CD4-positive, alpha-beta T cell (primary cell): ENCODE results near the gene MCOLN1. TPM values are rescaled to one million over a fixed set of nuclear protein-coding genes. Genes with fewer than 3 reads are reported as not detected.

Source experiments
- ATAC-seq: fragments of 200-7000 bp; cut with Tn5 transposase; one replicate; pipeline ENCODE4 v1.10.0; 2022; ENCODE audit warnings: mild to moderate bottlenecking; ENCODE audit not compliant: poor library complexity
- CTCF ChIA-PET: fragments of 350-600 bp; sonication (Branson Sonifier 250); formaldehyde crosslinking; loops from one replicate; lab custom pipeline; 2021; ENCODE audit warnings: antibody characterized with exemption, inconsistent platforms; lab: Charles Lee
- POLR2A ChIA-PET: fragments of 350-600 bp; sonication (Branson Sonifier 250); formaldehyde crosslinking; loops from one replicate; lab custom pipeline; 2021; ENCODE audit warnings: antibody characterized with exemption, inconsistent platforms; lab: Charles Lee
- DNase-seq, 14 experiments: peaks; one replicate each; pipeline ENCODE4 v3.0.0-alpha.2; 2013 to 2020; ENCODE audit warnings: mixed read lengths in 2 of 14
- H3K27ac ChIP-seq, 2 donors: one replicate each; pipeline versions ENCODE4 v1.5.1 to v1.7.0; 2013; ENCODE audit warnings: low read length in 2 of 2, low read depth in 1 of 2, mild to moderate bottlenecking in 1 of 2
- H3K27me3 ChIP-seq, 2 experiments: 1 replicate in 1 of 2; 2 replicates in 1 of 2; pipeline versions ENCODE4 v1.6.1 to v1.7.0; 2013; ENCODE audit warnings: low read length in 2 of 2, control low read depth in 1 of 2, mild to moderate bottlenecking in 1 of 2, moderate library complexity in 1 of 2; ENCODE audit not compliant: insufficient read depth in 2 of 2, control insufficient read depth in 1 of 2
- H3K36me3 ChIP-seq: one replicate; pipeline ENCODE4 v1.6.1; 2013; ENCODE audit warnings: low read length, control low read depth; ENCODE audit not compliant: insufficient read depth
- H3K4me1 ChIP-seq: one replicate; pipeline ENCODE4 v1.6.1; 2013; ENCODE audit warnings: low read length, control low read depth; ENCODE audit not compliant: insufficient read depth
- H3K4me3 ChIP-seq: one replicate; pipeline ENCODE4 v1.5.1; 2013; ENCODE audit warnings: mild to moderate bottlenecking, low read length, moderate library complexity
- H3K9me3 ChIP-seq, 2 experiments: 1 replicate in 1 of 2; 2 replicates in 1 of 2; pipeline versions ENCODE4 v1.6.1 to v1.7.0; 2013; ENCODE audit warnings: low read length in 2 of 2, mild to moderate bottlenecking in 2 of 2, control low read depth in 1 of 2, moderate library complexity in 1 of 2; ENCODE audit not compliant: control insufficient read depth in 1 of 2, insufficient read depth in 1 of 2
- H3K27ac Mint-ChIP-seq: one replicate; pipeline ENCODE4 v1.8.0; 2020; ENCODE audit warnings: mixed read lengths
- H3K27me3 Mint-ChIP-seq: one replicate; pipeline ENCODE4 v1.8.0; 2021; ENCODE audit warnings: mixed read lengths
- H3K36me3 Mint-ChIP-seq: one replicate; pipeline ENCODE4 v1.8.0; 2021; ENCODE audit warnings: low read depth, mixed read lengths
- H3K4me1 Mint-ChIP-seq: one replicate; pipeline ENCODE4 v1.8.0; 2021; ENCODE audit warnings: low read depth, mixed read lengths
- H3K4me3 Mint-ChIP-seq: one replicate; pipeline ENCODE4 v1.8.0; 2020; ENCODE audit warnings: mild to moderate bottlenecking, mixed read lengths
- H3K9me3 Mint-ChIP-seq: one replicate; pipeline ENCODE4 v1.8.0; 2020; ENCODE audit warnings: mixed read lengths
- CTCF ChIP-seq: fragments of 200-600 bp; IDR thresholded peaks from one replicate; pipeline ENCODE4 v1.8.0; 2022; ENCODE audit warnings: antibody characterized with exemption, mild to moderate bottlenecking
- intact Hi-C, 2 experiments: fragments of 100-400 bp; cut with DNase I in 1 of 2; cut with micrococcal nuclease in 1 of 2; formaldehyde crosslinking; loops; one replicate each; pipeline versions ENCODE4 v1.15.1 to v1.9.0; 2023 to 2025; cut with DNase I, micrococcal nuclease
- total RNA-seq, 174 experiments: library from RNA in 2 of 174; stranded (reverse) in 2 of 174; gene quantifications; one replicate each; pipeline ENCODE4 v1.2.3 and lab custom pipeline; 2021 to 2026

Gene MCOLN1
- total RNA-seq, 2 experiments from 2014 or later: 7.9 to 8.8 TPM

GRCh38 chr19:7507884-7508283 lies 14.5 kb upstream of the MCOLN1 start:
- peaks cover 19% of the 10 kb centered on the region for H3K4me1 ChIP-seq
- Mint-ChIP-seq H3K36me3 (no peaks in the 10 kb centered on the region), H3K4me1 (peaks cover 16% of the 10 kb centered on the region), H3K9me3 (peaks cover 5% of the 10 kb centered on the region), H3K27me3 (peaks cover 42% of the 10 kb centered on the region), H3K4me3 (no peak overlapping the region), H3K27ac (no peak overlapping the region)
- ATAC-seq: no peak
- H3K36me3 ChIP-seq: no peaks in the 10 kb centered on the region
- intact Hi-C loops: no loop called here
- H3K4me3 ChIP-seq: no peak overlapping the region
- DNase-seq: peak in 2 of 14 experiments; percentile 56 to 70
- ChIA-PET CTCF (interaction anchor here (0.6 kb wide), 1 partner anchor 1774 kb away, joined by 4 read pairs; no protein-coding TSS in a partner anchor), POLR2A (no interaction called here)
- peaks cover 0 to 17% of the 10 kb centered on the region in 2 experiments for H3K9me3 ChIP-seq
- no peak overlapping the region for H3K27ac ChIP-seq
- no peak for TF ChIP-seq CTCF
- H3K27me3 ChIP-seq: peaks cover 15 to 16% of the 10 kb centered on the region in 2 experiments

GRCh38 chr19:7509625-7510024 lies 12.8 kb upstream of the MCOLN1 start:
- TF ChIP-seq CTCF: no peak
- POLR2A ChIA-PET: no interaction called here

GRCh38 chr19:7512400-7512851 lies 10.0 kb upstream of the MCOLN1 start:
- peaks cover 14% of the 10 kb centered on the region for H3K4me1 ChIP-seq
- no peaks in the 10 kb centered on the region for H3K36me3 ChIP-seq
- DNase-seq (no peak), ATAC-seq (no peak)
- Mint-ChIP-seq H3K27ac (no peak overlapping the region), H3K4me3 (no peak overlapping the region), H3K9me3 (peaks cover 5% of the 10 kb centered on the region), H3K27me3 (peaks cover 47% of the 10 kb centered on the region), H3K4me1 (peaks cover 15% of the 10 kb centered on the region), H3K36me3 (no peaks in the 10 kb centered on the region)
- POLR2A ChIA-PET: interaction anchor here (0.9 kb wide), 1 partner anchor 10 kb away, joined by 3 read pairs; the partner anchor contains the start of gene MCOLN1
- no peak overlapping the region for H3K4me3 ChIP-seq
- H3K27me3 ChIP-seq: peaks cover 5 to 8% of the 10 kb centered on the region in 2 experiments
- CTCF ChIA-PET: no interaction called here
- intact Hi-C loops: no loop called here
- H3K9me3 ChIP-seq: no peaks in the 10 kb centered on the region
- no peak for TF ChIP-seq CTCF
- H3K27ac ChIP-seq: no peak overlapping the region

More at GRCh38 chr19:7509625-7510024, 12.8 kb upstream of the MCOLN1 start:
- Histone ChIP-seq H3K36me3 (no peaks in the 10 kb centered on the region), H3K4me1 (peaks cover 19% of the 10 kb centered on the region), H3K4me3 (no peak overlapping the region), H3K27me3 (peaks cover 11 to 12% of the 10 kb centered on the region in 2 experiments), H3K9me3 (peaks cover 0 to 17% of the 10 kb centered on the region in 2 experiments), H3K27ac (no peak overlapping the region)
- CTCF ChIA-PET: no interaction called here
- ATAC-seq (no peak), DNase-seq (peak in 1 of 14 experiments; percentile 42)
- Mint-ChIP-seq H3K9me3 (peaks cover 5% of the 10 kb centered on the region), H3K4me3 (no peak overlapping the region), H3K36me3 (no peaks in the 10 kb centered on the region), H3K4me1 (peaks cover 16% of the 10 kb centered on the region), H3K27ac (no peak overlapping the region), H3K27me3 (peaks cover 45% of the 10 kb centered on the region)
- intact Hi-C loops: no loop called here
